ENCODE data around the gene CCDC71L. TPM values are rescaled to one million over a fixed set of nuclear protein-coding genes. Genes with fewer than 3 reads are reported as not detected.

The CCDC71L gene
- total and polyA plus RNA-seq, 2 experiments from 2014 or later = 14.8 to 24.3 TPM

GRCh38 chr7:106613848-106614560, 47.0 kb downstream of the CCDC71L start:
- no peaks in the 10 kb centered on the region for H3K36me3 ChIP-seq (replicated peaks; ENCODE audit: insufficient read depth, low read depth)
- no peaks in the 10 kb centered on the region for H3K9me2 ChIP-seq (replicated peaks; ENCODE audit: insufficient read depth)
- H3K4me1 ChIP-seq (ENCODE audit: insufficient read depth) = peaks cover 15% of the 10 kb centered on the region
- DNase-seq (ENCODE audit: low spot score) = no peak
- H3K27me3 ChIP-seq = no peaks in the 10 kb centered on the region
- no peaks in the 10 kb centered on the region for H4K20me1 ChIP-seq (ENCODE audit: insufficient read depth, poor library complexity, severe bottlenecking)
- H3K27ac ChIP-seq = no peak overlapping the region
- H3K4me3 ChIP-seq = no peak overlapping the region
- no peaks in the 10 kb centered on the region for H3K9me3 ChIP-seq (ENCODE audit: low read depth)
- H3K79me2 ChIP-seq = no peaks in the 10 kb centered on the region
- no peak overlapping the region for H2AFZ ChIP-seq
- H3K4me2 ChIP-seq = no peak overlapping the region
- TF ChIP-seq EZH2phosphoT487 (IDR thresholded peaks at IDR 0.05; ENCODE audit: low read depth, severe bottlenecking, unreplicated experiment) = no peak
- no peak for TF ChIP-seq EZH2 (IDR thresholded peaks at IDR 0.05; ENCODE audit: borderline replicate concordance)
- no peak for TF ChIP-seq CTCF (IDR thresholded peaks at IDR 0.05; ENCODE audit: poor library complexity)

- DNase-seq (ENCODE audit: low spot score) = no peak
- no peak overlapping the region for H3K4me3 ChIP-seq
- H3K4me1 ChIP-seq (ENCODE audit: insufficient read depth) = peaks cover 21% of the 10 kb centered on the region
- no peaks in the 10 kb centered on the region for H3K79me2 ChIP-seq
- no peak overlapping the region for H3K4me2 ChIP-seq
- 97% methylated on average over 6 of the region's 6 CpGs for WGBS (ENCODE audit: low lambda C conversion rate, missing lambda C conversion rate)
- no peak overlapping the region for H3K27ac ChIP-seq
- H3K9me2 ChIP-seq (replicated peaks; ENCODE audit: insufficient read depth) = no peaks in the 10 kb centered on the region
- no peak overlapping the region for H2AFZ ChIP-seq
- H3K27me3 ChIP-seq = no peaks in the 10 kb centered on the region
- no peaks in the 10 kb centered on the region for H3K9me3 ChIP-seq (ENCODE audit: low read depth)
- H4K20me1 ChIP-seq (ENCODE audit: insufficient read depth, poor library complexity, severe bottlenecking) = no peaks in the 10 kb centered on the region
- H3K36me3 ChIP-seq (replicated peaks; ENCODE audit: insufficient read depth, low read depth) = no peaks in the 10 kb centered on the region
- TF ChIP-seq EZH2phosphoT487 (IDR thresholded peaks at IDR 0.05; ENCODE audit: low read depth, severe bottlenecking, unreplicated experiment) = no peak
- TF ChIP-seq CTCF (IDR thresholded peaks at IDR 0.05; ENCODE audit: poor library complexity) = no peak
Measured at GRCh38 chr7:106613279-106613678, 47.7 kb downstream of the CCDC71L start.

GRCh38 chr7:106612432-106612831, 48.5 kb downstream of the CCDC71L start:
- H4K20me1 ChIP-seq (ENCODE audit: insufficient read depth, poor library complexity, severe bottlenecking) = no peaks in the 10 kb centered on the region
- H3K79me2 ChIP-seq = no peaks in the 10 kb centered on the region
- peaks cover 28% of the 10 kb centered on the region for H3K4me1 ChIP-seq (ENCODE audit: insufficient read depth)
- no peaks in the 10 kb centered on the region for H3K9me2 ChIP-seq (replicated peaks; ENCODE audit: insufficient read depth)
- H3K36me3 ChIP-seq (replicated peaks; ENCODE audit: insufficient read depth, low read depth) = no peaks in the 10 kb centered on the region
- no peak overlapping the region for H3K4me3 ChIP-seq
- no peak overlapping the region for H2AFZ ChIP-seq
- TF ChIP-seq CTCF (IDR thresholded peaks at IDR 0.05; ENCODE audit: poor library complexity) (no peak), EZH2phosphoT487 (IDR thresholded peaks at IDR 0.05; ENCODE audit: low read depth, severe bottlenecking, unreplicated experiment) (no peak), EZH2 (IDR thresholded peaks at IDR 0.05; ENCODE audit: borderline replicate concordance) (no peak)
- WGBS (ENCODE audit: low lambda C conversion rate, missing lambda C conversion rate) = 88% methylated on average over 1 of the region's 1 CpG
- peak overlapping the region; percentile 21 for H3K27ac ChIP-seq
- no peaks in the 10 kb centered on the region for H3K27me3 ChIP-seq
- DNase-seq (ENCODE audit: low spot score) = no peak
- no peak overlapping the region for H3K4me2 ChIP-seq
- H3K9me3 ChIP-seq (ENCODE audit: low read depth) = no peaks in the 10 kb centered on the region

Data from hepatocyte (in vitro differentiated cells).